Body of pancreas (tissue), 4 donors: ENCODE measurements around the gene ZNF688. TPM values are rescaled to one million over a fixed set of nuclear protein-coding genes. Genes with fewer than 3 reads are reported as not detected.

Experiments used
- ATAC-seq: fragments of 150-250 bp; one replicate; pipeline ENCODE4 v1.9.1; 2016
- DNase-seq, 4 donors: peaks; one replicate each; pipeline ENCODE4 v3.0.0-alpha.2; 2019
- H3K27ac ChIP-seq, 4 donors: fragments of 200-600 bp; sonication (generic); 1 replicate in 3 of 4; 2 replicates in 1 of 4; pipeline versions ENCODE4 v1.5.1 to v1.6.1; 2016 to 2019; ENCODE audit warnings: mild to moderate bottlenecking in 1 of 4, mixed read lengths in 1 of 4, moderate library complexity in 1 of 4
- H3K27me3 ChIP-seq, 2 donors: fragments of 200-600 bp; sonication (generic); one replicate each; pipeline ENCODE4 v1.6.0; 2016; ENCODE audit warnings: mild to moderate bottlenecking in 1 of 2
- H3K36me3 ChIP-seq, 2 donors: fragments of 200-600 bp; sonication (generic); replicated peaks in 1 of 2; 2 replicates each; pipeline ENCODE4 v1.5.1; 2016; ENCODE audit warnings: low read depth in 2 of 2; ENCODE audit not compliant: insufficient read depth in 1 of 2
- H3K4me1 ChIP-seq: fragments of 200-600 bp; sonication (generic); one replicate; pipeline ENCODE4 v1.6.0; 2016
- H3K4me3 ChIP-seq, 2 donors: fragments of 200-600 bp; sonication (generic); 1 replicate in 1 of 2; 2 replicates in 1 of 2; pipeline ENCODE4 v1.5.1; 2016 to 2019
- H3K9me3 ChIP-seq, 3 donors: fragments of 200-600 bp; sonication (generic); 1 replicate in 2 of 3; 2 replicates in 1 of 3; pipeline ENCODE4 v1.5.1; 2016
- CTCF ChIP-seq, 7 experiments: fragments of 450-650 bp in 4 of 7; fragments of 200-600 bp in 3 of 7; sonication (generic) in 3 of 7; IDR thresholded peaks; one replicate each; pipeline ENCODE4 v1.5.1; 2016 to 2019; ENCODE audit warnings: antibody characterized with exemption in 7 of 7
- POLR2A ChIP-seq, 3 donors: fragments of 450-650 bp; IDR thresholded peaks; one replicate each; pipeline ENCODE4 v1.6.1; 2016; ENCODE audit warnings: antibody characterized with exemption in 3 of 3, mild to moderate bottlenecking in 2 of 3
- WGBS, 2 donors: methylation state at CpG; one replicate each; pipeline ENCODE4 v1.1.5; 2017; 5-methylcytosine and 5-hydroxymethylcytosine counted together
- intact Hi-C: fragments of 100-400 bp; cut with DNase I; formaldehyde crosslinking; loops from one replicate; pipeline ENCODE4 v1.15.1; 2023
- total RNA-seq, 2 donors: library from RNA; depleted of rRNA; stranded (reverse); fragments of >200 nt; gene quantifications; one replicate each; pipeline ENCODE4 v1.1.0, GENCODE V29; 2016

Gene ZNF688
- total RNA-seq, 2 donors from 2014 or later = 19.2 to 27.4 TPM

- Histone ChIP-seq H3K9me3 (no peaks in the 10 kb centered on the region), H3K36me3 (peaks cover 0 to 2% of the 10 kb centered on the region in 2 donors), H3K4me1 (peaks cover 37% of the 10 kb centered on the region), H3K4me3 (no peak overlapping the region), H3K27me3 (no peaks in the 10 kb centered on the region), H3K27ac (peak overlapping the region; percentile 95 to 100 (median 100))
- TF ChIP-seq CTCF (IDR thresholded peaks at IDR 0.05) (no peak), POLR2A (IDR thresholded peaks at IDR 0.05) (no peak)
- no peak for ATAC-seq
- DNase-seq = peak in 2 of 4 donors; percentile 22 to 46
- WGBS, 2 donors = 7 to 10% methylated on average over 14 of the region's 14 CpGs
- intact Hi-C loops = no loop called here
These were observed 43.8 kb downstream of the ZNF688 start for GRCh38 chr16:30527635-30528178.

- Histone ChIP-seq H3K36me3 (no peaks in the 10 kb centered on the region), H3K4me3 (peak overlapping the region; percentile 46 to 80), H3K27ac (peak overlapping the region; percentile 99 to 100 (median 100)), H3K27me3 (no peaks in the 10 kb centered on the region), H3K4me1 (peaks cover 32% of the 10 kb centered on the region), H3K9me3 (no peaks in the 10 kb centered on the region)
- peak in 6 of 7 experiments; percentile 21 to 52 (median 46) for TF ChIP-seq CTCF (IDR thresholded peaks at IDR 0.05)
- peak; percentile 74 to 91 (median 87) for TF ChIP-seq POLR2A (IDR thresholded peaks at IDR 0.05)
- WGBS, 2 donors = 0 to 1% methylated on average over 11 to 63 of the region's 79 CpGs
- peak; percentile 92 for ATAC-seq
- DNase-seq = peak; percentile 98 to 99 (median 99)
- intact Hi-C loops = no loop called here
These were observed 44.5 kb downstream of the ZNF688 start for GRCh38 chr16:30526823-30527634.

- no peaks in the 10 kb centered on the region for H3K9me3 ChIP-seq
- TF ChIP-seq CTCF (IDR thresholded peaks at IDR 0.05) = no peak
- no peak for TF ChIP-seq POLR2A (IDR thresholded peaks at IDR 0.05)
- H3K4me3 ChIP-seq = peak within 1 kb of the TSS; percentile 46 to 80
- DNase-seq = peak; percentile 28 to 46 (median 35)
- intact Hi-C loops = no loop called here
- no peaks in the 10 kb centered on the region for H3K27me3 ChIP-seq
- peak within 1 kb of the TSS; percentile 99 to 100 (median 100) for H3K27ac ChIP-seq
- H3K4me1 ChIP-seq = peaks cover 32% of the 10 kb centered on the region
- no peaks in the 10 kb centered on the region for H3K36me3 ChIP-seq
- peak; percentile 22 for ATAC-seq
- 0% methylated on average over 2 to 57 of the region's 73 CpGs for WGBS, 2 donors
These were observed 45.2 kb downstream of the ZNF688 start, which contains the start of gene ZNF768 for GRCh38 chr16:30526137-30526822. TSS of gene ZNF768 (minus strand) at chr16:30526566. CDS start at chr16:30526413, 153 bp downstream.

- no peak for DNase-seq
- Histone ChIP-seq H3K9me3 (no peaks in the 10 kb centered on the region), H3K27me3 (no peaks in the 10 kb centered on the region), H3K27ac (peak overlapping the region; percentile 99 to 100 (median 100)), H3K4me1 (peaks cover 32% of the 10 kb centered on the region), H3K4me3 (peak overlapping the region in 1 of 2 donors; percentile 46), H3K36me3 (no peaks in the 10 kb centered on the region)
- TF ChIP-seq POLR2A (IDR thresholded peaks at IDR 0.05) (no peak), CTCF (IDR thresholded peaks at IDR 0.05) (no peak)
- ATAC-seq = no peak
- intact Hi-C loops = no loop called here
- WGBS, 2 donors = 49 to 52% methylated on average over 4 of the region's 4 CpGs
These were observed 45.7 kb downstream of the ZNF688 start for GRCh38 chr16:30525844-30526136.
